Measurements from ENCODE around the gene TMEM132C. TPM values are rescaled to one million over a fixed set of nuclear protein-coding genes. Genes with fewer than 3 reads are reported as not detected.

The TMEM132C gene
- polyA plus RNA-seq, 4 donors, result 2.7 to 5.6 (median 3.2) TPM

DNA sequence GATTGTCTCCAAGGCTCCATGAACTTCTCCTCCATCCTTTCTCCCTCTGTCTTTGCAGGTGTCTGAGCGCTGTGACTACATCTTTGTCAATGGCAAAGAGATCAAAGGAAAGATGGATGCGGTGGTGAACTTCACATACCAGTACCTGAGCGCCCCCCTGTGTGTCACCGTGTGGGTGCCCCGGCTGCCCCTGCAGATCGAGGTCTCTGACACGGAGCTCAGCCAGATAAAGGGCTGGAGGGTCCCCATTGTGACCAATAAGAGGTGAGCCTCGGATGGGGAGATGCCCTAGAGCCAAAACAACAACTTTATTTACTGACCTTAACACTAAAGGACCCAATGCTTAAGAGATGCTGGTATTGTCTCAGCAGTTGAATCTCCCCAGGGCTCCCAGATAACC, 426.8 kb downstream of the TMEM132C start:
- no peak for DNase-seq (ENCODE audit: low read depth in 4 of 4, low spot score in 3 of 4)

- DNase-seq (ENCODE audit: low read depth in 4 of 4, low spot score in 3 of 4), result no peak
Observed at GRCh38 chr12:128694445-128694844, 427.5 kb downstream of the TMEM132C start.

GRCh38 chr12:128695697-128696096, 428.7 kb downstream of the TMEM132C start:
- no peak for DNase-seq (ENCODE audit: low read depth in 4 of 4, low spot score in 3 of 4)

DNA sequence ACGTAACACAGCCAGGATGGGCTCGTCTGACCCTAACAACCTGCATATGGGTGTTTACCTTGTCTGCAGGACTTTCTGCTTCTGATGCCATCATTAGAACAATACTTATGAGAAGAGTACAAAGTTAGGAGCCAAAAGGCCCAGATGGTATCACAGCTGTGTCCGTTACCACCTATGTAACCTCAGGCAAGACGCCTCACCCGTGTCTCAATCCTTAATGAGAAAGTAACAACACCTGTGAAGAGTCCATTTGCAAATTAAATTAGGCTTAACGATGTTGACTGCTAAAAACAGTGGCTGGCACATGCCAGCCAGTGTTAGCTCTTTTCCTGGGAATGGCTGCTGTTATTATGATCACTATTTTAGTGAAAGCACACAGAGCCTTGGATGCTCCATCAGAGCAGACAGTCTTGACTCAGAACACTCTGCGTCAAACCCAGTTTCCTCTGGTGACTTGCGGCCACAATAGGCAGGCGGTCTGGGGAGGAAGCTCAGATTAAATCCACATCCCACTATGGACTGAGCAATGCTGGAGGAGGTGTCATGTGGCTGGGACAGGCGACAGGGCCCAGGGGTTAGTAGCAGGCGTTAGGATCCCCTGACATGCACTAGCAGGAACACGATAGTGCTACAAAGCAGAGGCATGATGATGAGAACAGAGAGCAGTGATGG, 431.5 kb downstream of the TMEM132C start:
- no peak for DNase-seq (ENCODE audit: low read depth in 4 of 4, low spot score in 3 of 4)

DNA sequence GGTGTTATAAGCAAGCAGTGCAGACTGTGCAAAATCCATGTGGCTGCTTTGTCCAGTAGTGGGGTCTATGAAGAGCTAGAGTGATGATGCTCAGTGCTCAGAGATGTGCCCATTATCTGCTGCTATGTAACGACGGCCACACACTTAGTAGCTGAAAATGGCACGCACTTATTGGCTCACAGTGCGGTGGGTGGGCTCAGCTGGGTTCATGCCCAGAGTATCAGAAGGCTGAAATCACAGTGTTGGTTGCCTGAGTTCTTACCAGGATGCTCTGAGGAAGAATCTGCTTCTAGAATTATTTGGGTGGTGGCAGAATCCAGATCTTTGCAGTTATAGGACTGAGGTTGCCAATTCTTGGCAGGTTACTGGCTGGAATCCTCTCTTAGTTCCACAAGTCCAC, 432.1 kb downstream of the TMEM132C start:
- no peak for DNase-seq (ENCODE audit: low read depth in 4 of 4, low spot score in 3 of 4)

GRCh38 chr12:128702371-128702770, 435.4 kb downstream of the TMEM132C start:
- DNase-seq (ENCODE audit: low read depth in 4 of 4, low spot score in 3 of 4), result no peak

DNA sequence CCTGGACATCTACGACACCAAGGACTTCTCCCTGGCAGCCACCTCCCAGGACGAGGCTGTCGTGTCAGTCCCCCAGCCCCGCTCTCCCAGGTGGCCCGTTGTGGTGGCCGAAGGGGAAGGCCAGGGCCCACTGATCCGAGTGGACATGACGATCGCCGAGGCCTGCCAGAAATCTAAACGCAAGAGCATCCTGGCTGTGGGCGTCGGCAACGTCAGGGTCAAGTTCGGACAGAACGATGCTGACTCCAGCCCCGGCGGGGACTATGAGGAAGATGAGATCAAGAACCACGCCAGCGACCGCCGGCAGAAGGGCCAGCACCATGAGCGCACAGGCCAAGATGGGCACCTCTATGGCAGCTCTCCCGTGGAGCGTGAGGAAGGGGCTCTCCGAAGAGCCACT, 438.2 kb downstream of the TMEM132C start:
- no peak for DNase-seq (ENCODE audit: low read depth in 4 of 4, low spot score in 3 of 4)

- DNase-seq (ENCODE audit: low read depth in 4 of 4, low spot score in 3 of 4), result no peak
Observed at GRCh38 chr12:128707488-128707887, 440.5 kb downstream of the TMEM132C start.

DNA sequence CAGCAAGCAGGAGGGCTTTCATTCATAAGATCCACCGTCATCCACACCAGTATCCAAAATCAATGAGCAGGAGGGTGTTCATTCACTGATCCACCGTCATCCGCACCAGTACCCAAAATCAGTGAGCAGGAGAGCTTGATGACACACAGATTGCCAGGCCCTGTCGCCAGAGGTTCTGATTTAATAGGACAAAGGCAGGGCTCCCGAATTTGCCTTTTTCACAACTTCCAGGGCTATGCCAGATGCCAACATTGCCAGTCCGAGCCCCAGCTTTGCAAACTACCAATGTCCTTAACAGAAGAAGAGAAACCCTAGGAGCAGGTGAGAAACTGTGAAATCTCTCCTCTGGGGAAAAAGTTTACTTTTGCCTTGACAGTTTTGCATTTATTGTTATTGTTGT, 441.8 kb downstream of the TMEM132C start:
- DNase-seq (ENCODE audit: low read depth in 4 of 4, low spot score in 3 of 4), result no peak

DNA sequence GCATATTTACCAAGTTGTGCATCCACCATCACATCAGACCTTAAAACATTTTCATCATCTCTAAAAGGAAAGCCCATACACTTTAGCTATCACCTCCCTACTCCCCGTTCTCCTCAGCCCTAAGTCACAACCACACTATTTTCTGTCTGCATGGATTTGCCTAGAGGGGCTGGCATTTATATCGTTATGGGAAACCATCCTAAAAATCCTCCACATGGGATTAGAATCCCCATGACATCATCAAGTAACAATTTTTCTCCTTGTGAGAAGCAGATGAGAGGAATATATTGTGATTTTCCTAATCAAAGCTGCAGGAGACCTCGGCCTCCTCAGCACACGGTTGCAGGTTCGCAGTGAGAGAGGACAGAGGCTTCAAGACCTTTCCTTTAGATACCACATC, 442.7 kb downstream of the TMEM132C start:
- DNase-seq (ENCODE audit: low read depth in 4 of 4, low spot score in 3 of 4), result no peak

DNA sequence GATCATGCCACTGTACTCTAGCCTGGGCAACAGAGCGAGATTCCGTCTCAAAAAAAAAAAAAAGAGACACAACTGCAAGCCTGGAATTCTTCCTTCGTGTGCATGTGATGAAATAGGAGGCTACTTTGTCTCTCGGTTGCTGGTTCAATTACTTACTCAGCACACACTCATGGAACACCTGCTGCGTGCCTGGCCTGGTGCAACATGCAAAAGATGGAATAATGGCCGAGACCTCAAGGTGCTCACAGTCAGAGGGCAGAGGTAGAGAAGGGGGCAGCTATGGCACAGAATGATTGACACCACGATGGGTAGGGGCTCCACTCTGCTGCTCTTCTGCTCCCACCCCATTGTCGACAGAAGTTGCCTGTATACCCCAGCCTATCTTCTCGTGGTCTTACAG, 444.5 kb downstream of the TMEM132C start:
- DNase-seq (ENCODE audit: low read depth in 4 of 4, low spot score in 3 of 4), result no peak

DNA sequence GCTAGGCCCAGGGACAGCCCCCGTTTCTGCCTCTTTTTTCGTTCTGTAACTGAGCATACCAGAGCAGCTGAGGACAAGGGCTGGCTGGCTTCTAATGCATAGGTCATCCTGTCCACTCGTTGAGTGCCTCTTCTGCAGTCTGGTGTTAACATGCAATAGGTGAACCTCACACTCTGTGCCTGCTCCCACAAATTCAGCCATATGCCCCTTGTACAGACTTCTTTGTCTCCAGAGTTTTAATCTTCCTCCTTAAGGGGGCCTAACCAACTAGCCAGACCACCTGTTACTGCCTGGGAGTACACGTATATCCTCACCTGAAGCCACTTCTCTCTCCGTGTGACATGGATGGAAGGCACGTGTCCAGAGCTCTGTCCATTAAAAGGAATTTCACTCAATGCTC, 445.7 kb downstream of the TMEM132C start:
- no peak for DNase-seq (ENCODE audit: low read depth in 4 of 4, low spot score in 3 of 4)

DNA sequence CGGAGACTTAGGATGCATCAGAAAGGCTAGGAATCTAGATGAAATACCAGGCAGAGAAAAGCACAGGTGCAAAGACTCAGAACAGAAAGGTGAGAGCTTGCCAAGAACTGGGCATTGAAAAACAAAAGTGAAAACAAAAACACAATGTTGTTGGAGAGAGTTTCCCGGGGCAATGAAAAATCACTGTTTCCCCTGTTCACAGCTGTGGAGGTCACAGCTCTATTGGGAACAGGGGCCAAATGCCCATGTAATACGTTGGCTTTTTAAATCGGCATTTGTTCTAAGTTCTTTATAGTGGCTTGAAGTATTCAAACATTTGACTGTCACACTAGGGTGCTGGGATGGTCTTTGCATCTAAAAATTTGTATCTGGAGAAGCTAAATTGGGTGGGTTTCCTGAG, 448.5 kb downstream of the TMEM132C start:
- DNase-seq (ENCODE audit: low read depth in 4 of 4, low spot score in 3 of 4), result no peak

DNA sequence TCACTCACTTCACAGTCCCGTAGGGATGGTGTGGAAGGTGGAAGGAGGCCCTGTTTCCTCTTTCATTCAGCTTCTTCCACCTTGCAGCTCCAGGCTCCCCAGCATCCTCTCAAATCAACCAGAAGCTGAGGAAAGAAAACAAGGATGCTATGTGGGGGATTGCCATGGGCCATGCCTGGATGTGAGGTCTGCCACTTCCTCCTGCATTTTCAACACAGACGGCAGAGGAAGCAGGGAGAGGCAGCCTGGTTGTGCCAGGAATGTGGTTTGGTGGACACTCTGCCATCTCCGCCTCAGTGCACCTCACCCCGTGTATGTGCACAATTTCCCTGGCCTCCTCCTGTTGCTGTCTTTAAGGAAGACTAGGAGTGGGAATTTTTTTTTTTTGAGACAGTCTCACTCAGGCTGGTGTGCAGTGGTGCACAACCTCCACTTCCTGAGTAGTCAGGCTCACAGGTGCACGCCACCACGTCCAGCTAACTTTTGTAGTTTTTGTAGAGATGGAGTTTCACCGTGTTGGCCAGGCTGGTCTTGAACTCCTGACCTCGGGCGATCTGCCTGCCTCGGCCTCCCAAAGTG, 457.6 kb downstream of the TMEM132C start:
- no peak for DNase-seq (ENCODE audit: low read depth in 4 of 4, low spot score in 3 of 4)

DNA sequence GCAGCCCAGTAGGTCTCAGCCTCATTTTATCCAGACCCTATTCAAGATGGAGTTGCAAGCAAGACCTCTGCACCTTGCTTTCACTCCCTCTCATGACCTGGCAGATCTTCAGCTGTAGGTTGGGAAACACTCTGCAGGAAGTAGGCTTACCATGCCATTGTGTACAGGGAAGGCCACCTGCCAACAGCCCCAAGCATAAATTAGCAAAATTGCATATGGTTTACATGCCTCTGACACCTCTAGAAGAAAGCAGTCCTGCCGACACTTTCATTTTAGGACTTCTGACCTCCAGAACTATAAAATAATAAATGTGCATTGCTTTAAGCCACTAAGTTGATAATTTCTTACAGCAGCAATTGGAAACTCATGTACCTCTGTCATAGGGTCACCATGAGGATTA, 459.9 kb downstream of the TMEM132C start:
- no peak for DNase-seq (ENCODE audit: low read depth in 4 of 4, low spot score in 3 of 4)

GRCh38 chr12:128727461-128727860, 460.5 kb downstream of the TMEM132C start:
- DNase-seq (ENCODE audit: low read depth in 4 of 4, low spot score in 3 of 4), result no peak

DNA sequence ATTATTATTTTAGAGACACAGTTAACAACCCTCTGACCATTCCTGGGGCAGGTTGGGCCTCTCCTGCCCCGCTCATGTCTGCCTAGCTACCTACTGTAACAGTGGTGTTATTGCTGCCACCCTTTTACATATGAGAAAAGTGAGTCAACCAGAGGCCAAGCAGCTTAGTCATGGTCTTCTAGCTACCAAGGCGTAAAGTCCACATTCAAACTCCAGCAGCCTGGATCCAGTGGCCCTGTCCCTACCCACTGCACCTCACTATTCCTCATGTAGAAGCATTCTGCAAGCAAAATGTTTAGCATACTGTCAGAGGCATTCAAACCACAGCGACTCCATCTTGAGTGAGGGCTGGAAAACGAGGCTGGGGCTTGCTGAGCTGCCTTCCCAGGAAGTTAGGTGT, 461.0 kb downstream of the TMEM132C start:
- DNase-seq (ENCODE audit: low read depth in 4 of 4, low spot score in 3 of 4), result no peak

- no peak for DNase-seq (ENCODE audit: low read depth in 4 of 4, low spot score in 3 of 4)
Observed at GRCh38 chr12:128729628-128730121, 462.7 kb downstream of the TMEM132C start.

- no peak for DNase-seq (ENCODE audit: low read depth in 4 of 4, low spot score in 3 of 4)
Observed at GRCh38 chr12:128734371-128734770, 467.4 kb downstream of the TMEM132C start.

GRCh38 chr12:128737292-128737966, 470.5 kb downstream of the TMEM132C start:
- no peak for DNase-seq (ENCODE audit: low read depth in 4 of 4, low spot score in 3 of 4)

DNA sequence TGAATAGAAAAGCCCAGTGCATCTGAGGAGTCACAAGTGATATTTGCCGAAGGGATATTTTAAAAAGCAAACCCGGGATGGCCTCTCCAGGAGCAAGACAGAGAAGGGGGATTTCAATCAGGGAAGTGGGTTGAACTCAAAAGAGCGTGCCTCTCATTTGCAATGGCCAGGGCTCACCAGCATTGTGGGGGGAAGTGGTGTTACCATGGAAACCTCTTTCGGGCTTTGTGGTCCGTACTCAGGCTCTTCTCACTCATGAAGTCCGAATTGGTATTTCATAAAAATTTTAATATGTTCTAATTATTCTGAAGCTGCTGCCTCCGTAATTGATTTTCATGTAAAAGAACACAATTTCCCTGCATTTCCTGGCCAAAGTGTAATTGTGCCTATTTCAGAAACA, 476.9 kb downstream of the TMEM132C start:
- DNase-seq (ENCODE audit: low read depth in 4 of 4, low spot score in 3 of 4), result no peak

Measured in left renal pelvis (tissue), 4 donors.